SK-N-SH treated with all-trans-retinoic acid at 6 μM for 48 hours (cell line): ENCODE data around the gene EIF4EBP3.

Experiments
- BACH2 ChIP-seq: fragments of 250-450 bp; sonication (Bioruptor Pico); IDR thresholded peaks from 2 replicates; pipeline ENCODE4 v1.9.0; 2021; ENCODE audit warnings: mild to moderate bottlenecking, borderline replicate concordance
- CSDC2 ChIP-seq: fragments of 250-450 bp; sonication (Bioruptor Pico); IDR thresholded peaks from 2 replicates; pipeline ENCODE4 v1.5.0; 2020; ENCODE audit warnings: mild to moderate bottlenecking, moderate library complexity
- GLIS3 ChIP-seq: fragments of 250-450 bp; sonication (Bioruptor Pico); IDR thresholded peaks from 2 replicates; pipeline ENCODE4 v1.5.0; 2020; ENCODE audit warnings: mild to moderate bottlenecking, moderate library complexity
- PPARA ChIP-seq: fragments of 250-450 bp; sonication (Bioruptor Pico); IDR thresholded peaks from 2 replicates; pipeline ENCODE4 v1.5.0; 2020; ENCODE audit warnings: mild to moderate bottlenecking, borderline replicate concordance
- RARB ChIP-seq: fragments of 250-450 bp; sonication (Bioruptor Pico); IDR thresholded peaks from 2 replicates; pipeline ENCODE4 v1.8.0; 2021; ENCODE audit warnings: mild to moderate bottlenecking, moderate library complexity
- TCF4 ChIP-seq: fragments of 250-450 bp; sonication (Bioruptor Pico); IDR thresholded peaks from 2 replicates; pipeline ENCODE4 v1.8.0; 2021; ENCODE audit warnings: mild to moderate bottlenecking, moderate library complexity, borderline replicate concordance
- ZC3H10 ChIP-seq: fragments of 250-450 bp; sonication (Bioruptor Pico); IDR thresholded peaks from 2 replicates; pipeline ENCODE4 v1.5.1; 2021; ENCODE audit warnings: mild to moderate bottlenecking, moderate library complexity
- ZNF8 ChIP-seq: fragments of 450-650 bp; formaldehyde crosslinking; IDR thresholded peaks from 2 replicates; pipeline ENCODE4 v1.5.0; 2020; ENCODE audit warnings: mild to moderate bottlenecking, moderate library complexity
- TF ChIP-seq, protein P1 (sequence below): fragments of 250-450 bp; sonication (Bioruptor Pico); IDR thresholded peaks from 2 replicates; pipeline ENCODE4 v1.5.0; 2020; ENCODE audit warnings: mild to moderate bottlenecking, moderate library complexity
- TF ChIP-seq, protein P2 (sequence below): fragments of 250-450 bp; sonication (Bioruptor Pico); IDR thresholded peaks from 2 replicates; pipeline ENCODE4 v1.8.0; 2020; ENCODE audit warnings: mild to moderate bottlenecking, moderate library complexity, borderline replicate concordance

DNA sequence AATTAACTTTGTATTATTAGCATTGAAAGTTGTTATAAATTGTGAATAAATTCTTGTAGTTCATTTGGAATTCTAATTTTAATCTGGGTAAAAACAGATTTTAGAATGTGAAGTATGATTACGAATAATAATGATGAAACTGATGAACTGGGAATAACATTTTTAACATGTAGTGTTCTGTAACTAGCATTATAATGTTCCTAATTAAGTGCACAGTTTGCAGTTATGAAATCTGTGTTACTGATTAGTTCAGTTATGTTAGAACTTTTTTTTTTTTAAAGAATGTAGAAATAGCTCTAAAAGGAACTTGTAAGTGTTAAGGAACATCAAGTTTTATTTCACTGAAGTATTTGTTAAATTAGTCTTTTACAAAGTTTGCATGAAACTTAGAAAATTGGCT, 48.9 kb upstream of the EIF4EBP3 start:
- TF ChIP-seq GLIS3 (CRISPR knock-in tag), result no peak
- TF ChIP-seq, protein P1, sequence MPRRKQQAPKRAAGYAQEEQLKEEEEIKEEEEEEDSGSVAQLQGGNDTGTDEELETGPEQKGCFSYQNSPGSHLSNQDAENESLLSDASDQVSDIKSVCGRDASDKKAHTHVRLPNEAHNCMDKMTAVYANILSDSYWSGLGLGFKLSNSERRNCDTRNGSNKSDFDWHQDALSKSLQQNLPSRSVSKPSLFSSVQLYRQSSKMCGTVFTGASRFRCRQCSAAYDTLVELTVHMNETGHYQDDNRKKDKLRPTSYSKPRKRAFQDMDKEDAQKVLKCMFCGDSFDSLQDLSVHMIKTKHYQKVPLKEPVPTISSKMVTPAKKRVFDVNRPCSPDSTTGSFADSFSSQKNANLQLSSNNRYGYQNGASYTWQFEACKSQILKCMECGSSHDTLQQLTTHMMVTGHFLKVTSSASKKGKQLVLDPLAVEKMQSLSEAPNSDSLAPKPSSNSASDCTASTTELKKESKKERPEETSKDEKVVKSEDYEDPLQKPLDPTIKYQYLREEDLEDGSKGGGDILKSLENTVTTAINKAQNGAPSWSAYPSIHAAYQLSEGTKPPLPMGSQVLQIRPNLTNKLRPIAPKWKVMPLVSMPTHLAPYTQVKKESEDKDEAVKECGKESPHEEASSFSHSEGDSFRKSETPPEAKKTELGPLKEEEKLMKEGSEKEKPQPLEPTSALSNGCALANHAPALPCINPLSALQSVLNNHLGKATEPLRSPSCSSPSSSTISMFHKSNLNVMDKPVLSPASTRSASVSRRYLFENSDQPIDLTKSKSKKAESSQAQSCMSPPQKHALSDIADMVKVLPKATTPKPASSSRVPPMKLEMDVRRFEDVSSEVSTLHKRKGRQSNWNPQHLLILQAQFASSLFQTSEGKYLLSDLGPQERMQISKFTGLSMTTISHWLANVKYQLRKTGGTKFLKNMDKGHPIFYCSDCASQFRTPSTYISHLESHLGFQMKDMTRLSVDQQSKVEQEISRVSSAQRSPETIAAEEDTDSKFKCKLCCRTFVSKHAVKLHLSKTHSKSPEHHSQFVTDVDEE (CRISPR knock-in tag), result no peak
- TF ChIP-seq, protein P2, sequence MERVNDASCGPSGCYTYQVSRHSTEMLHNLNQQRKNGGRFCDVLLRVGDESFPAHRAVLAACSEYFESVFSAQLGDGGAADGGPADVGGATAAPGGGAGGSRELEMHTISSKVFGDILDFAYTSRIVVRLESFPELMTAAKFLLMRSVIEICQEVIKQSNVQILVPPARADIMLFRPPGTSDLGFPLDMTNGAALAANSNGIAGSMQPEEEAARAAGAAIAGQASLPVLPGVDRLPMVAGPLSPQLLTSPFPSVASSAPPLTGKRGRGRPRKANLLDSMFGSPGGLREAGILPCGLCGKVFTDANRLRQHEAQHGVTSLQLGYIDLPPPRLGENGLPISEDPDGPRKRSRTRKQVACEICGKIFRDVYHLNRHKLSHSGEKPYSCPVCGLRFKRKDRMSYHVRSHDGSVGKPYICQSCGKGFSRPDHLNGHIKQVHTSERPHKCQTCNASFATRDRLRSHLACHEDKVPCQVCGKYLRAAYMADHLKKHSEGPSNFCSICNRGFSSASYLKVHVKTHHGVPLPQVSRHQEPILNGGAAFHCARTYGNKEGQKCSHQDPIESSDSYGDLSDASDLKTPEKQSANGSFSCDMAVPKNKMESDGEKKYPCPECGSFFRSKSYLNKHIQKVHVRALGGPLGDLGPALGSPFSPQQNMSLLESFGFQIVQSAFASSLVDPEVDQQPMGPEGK (CRISPR knock-in tag), result no peak
- no peak for TF ChIP-seq ZC3H10
- no peak for TF ChIP-seq RARB
- TF ChIP-seq TCF4, result no peak
- TF ChIP-seq PPARA (CRISPR knock-in tag), result no peak
- no peak for TF ChIP-seq CSDC2 (CRISPR knock-in tag)
- no peak for TF ChIP-seq BACH2 (CRISPR knock-in tag)
- no peak for TF ChIP-seq ZNF8 (CRISPR knock-in tag)
